IMR-90 (cell line): Measurements from ENCODE around the gene COL7A1.

Experiments used
- CEBPB ChIP-seq: IDR thresholded peaks from 2 replicates; pipeline ENCODE4 v1.6.1; 2012; ENCODE audit warnings: low read depth, low read length, improper control_type of control experiment
- ELK1 ChIP-seq: fragments of 150-350 bp; IDR thresholded peaks from 2 replicates; pipeline ENCODE4 v1.6.1; 2016; ENCODE audit warnings: low read depth, mild to moderate bottlenecking, low read length, moderate library complexity, borderline replicate concordance
- POLR2A ChIP-seq: IDR thresholded peaks from 2 replicates; pipeline ENCODE4 v1.6.1; 2012; ENCODE audit warnings: mild to moderate bottlenecking, low read depth, low read length
- RAD21 ChIP-seq: IDR thresholded peaks from 2 replicates; pipeline ENCODE4 v1.6.1; 2012; ENCODE audit warnings: low read length, improper control_type of control experiment
- RCOR1 ChIP-seq: IDR thresholded peaks from 2 replicates; pipeline ENCODE4 v1.6.1; 2012; ENCODE audit warnings: mild to moderate bottlenecking, low read length, improper control_type of control experiment; ENCODE audit not compliant: insufficient replicate concordance
- SMC3 ChIP-seq: fragments of 150-350 bp; IDR thresholded peaks from 2 replicates; pipeline ENCODE4 v1.6.1; 2016; ENCODE audit warnings: low read depth, mild to moderate bottlenecking, antibody characterized with exemption, low read length, moderate library complexity
- TF ChIP-seq, protein P1 (sequence below): conservative IDR thresholded peaks from 2 replicates; pipeline ENCODE4 v1.5.1; 2012; ENCODE audit warnings: mild to moderate bottlenecking, low read depth, low read length, improper control_type of control experiment

DNA sequence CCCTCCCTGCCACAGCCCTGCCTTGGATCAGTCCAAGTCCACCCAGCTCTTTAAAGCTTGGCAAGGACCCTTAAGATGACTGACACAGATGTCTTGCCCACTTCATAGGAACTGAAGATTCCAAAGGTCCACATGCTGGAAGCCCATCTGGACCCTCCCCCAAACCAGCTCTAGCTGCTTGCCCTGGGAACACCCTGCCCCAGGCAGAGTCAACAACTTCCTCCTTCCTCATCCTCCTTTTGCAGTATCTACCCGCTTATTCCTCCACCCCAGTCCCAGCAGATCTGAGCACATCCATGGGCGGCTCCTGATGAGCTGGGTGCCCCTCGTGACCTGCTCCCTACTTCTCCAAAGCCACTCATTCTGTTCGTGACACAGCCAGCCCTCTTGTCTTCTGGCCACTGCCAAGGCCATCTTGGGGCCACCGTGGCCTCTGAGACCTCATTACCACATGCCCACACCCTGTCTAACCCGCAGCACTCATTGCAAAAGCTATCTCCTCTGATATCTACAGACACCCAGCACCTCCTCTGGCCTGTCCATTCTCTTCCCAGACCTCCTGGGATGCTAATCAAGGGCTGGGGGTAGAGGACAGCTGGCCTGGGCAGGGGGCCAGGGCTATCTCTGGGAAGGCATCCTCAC is 36.5 kb downstream of the COL7A1 start:
- TF ChIP-seq, protein P1, sequence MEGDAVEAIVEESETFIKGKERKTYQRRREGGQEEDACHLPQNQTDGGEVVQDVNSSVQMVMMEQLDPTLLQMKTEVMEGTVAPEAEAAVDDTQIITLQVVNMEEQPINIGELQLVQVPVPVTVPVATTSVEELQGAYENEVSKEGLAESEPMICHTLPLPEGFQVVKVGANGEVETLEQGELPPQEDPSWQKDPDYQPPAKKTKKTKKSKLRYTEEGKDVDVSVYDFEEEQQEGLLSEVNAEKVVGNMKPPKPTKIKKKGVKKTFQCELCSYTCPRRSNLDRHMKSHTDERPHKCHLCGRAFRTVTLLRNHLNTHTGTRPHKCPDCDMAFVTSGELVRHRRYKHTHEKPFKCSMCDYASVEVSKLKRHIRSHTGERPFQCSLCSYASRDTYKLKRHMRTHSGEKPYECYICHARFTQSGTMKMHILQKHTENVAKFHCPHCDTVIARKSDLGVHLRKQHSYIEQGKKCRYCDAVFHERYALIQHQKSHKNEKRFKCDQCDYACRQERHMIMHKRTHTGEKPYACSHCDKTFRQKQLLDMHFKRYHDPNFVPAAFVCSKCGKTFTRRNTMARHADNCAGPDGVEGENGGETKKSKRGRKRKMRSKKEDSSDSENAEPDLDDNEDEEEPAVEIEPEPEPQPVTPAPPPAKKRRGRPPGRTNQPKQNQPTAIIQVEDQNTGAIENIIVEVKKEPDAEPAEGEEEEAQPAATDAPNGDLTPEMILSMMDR, result no peak
- no peak for TF ChIP-seq ELK1
- no peak for TF ChIP-seq POLR2A
- TF ChIP-seq RCOR1, result no peak
- TF ChIP-seq RAD21, result no peak
- no peak for TF ChIP-seq SMC3
- TF ChIP-seq CEBPB, result no peak
